ENCODE results near the gene SMYD3.

DNA sequence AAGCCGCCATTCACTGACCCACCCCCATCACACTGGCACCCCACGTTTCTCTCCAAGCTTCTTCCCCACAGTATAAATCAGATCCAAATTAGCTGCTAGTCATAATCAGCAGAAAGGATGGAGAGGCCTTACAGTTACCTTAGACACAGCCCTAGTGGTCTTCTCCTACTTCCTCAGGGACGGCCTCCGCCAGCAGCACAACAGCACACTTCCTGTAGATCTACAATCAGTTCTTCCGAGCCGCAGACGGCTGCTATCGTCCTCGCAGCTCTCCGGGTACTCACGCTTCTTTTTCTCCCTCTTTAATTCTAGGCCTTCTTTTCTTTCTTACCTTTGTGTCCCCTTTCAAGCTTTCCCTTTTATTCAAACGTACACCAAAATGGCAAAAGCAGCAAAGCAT, 313.5 kb downstream of the SMYD3 start:
- TF ChIP-seq CTCF (conservative IDR thresholded peaks at IDR 0.05) (no peak), ZFX (IDR thresholded peaks at IDR 0.05) (no peak)

All from C4-2B (cell line).